GM11168 (cell line): ENCODE measurements around the gene SLC66A2.

Experiments used
- in situ Hi-C: fragments of 300-500 bp; cut with MboI; formaldehyde crosslinking; loops from one replicate; pipeline ENCODE4 v1.12.0; 2022; ENCODE audit warnings: low sequenced_read_pairs; ENCODE audit not compliant: unreplicated experiment

SLC66A2 gene

DNA sequence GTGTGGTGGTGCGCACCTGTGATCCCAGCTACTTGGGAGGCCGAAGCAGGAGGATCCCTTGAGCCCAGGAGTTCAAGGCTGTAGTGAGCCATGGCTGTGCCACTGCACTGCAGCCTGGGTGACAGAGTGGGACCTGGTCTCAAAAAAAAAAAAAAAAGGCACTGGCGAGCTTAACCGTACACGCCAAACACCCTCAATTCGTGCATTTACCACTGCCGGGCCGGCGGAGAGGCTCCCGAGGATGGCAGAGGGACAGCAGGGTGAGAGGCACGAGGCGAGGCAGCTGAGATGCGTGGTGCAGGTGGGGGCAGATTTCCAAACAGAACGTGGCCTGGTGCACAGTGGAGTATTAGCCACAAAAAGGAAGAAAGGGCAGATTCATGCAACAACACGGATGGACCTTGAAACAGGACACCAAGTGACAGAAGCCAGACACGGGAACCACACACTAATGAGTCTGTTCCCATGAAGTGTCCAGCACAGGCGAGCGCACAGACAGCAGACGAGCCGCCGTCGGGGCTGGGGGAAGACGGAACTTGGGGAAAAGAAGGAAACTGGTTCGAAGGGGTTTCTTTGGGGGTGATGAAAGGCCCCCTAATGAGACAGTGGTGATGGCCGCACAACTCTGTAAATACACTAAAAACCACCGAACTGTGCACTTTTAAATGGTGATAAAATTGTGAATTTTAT, 27.4 kb downstream of the SLC66A2 start:
- in situ Hi-C loops: no loop called here

- in situ Hi-C loops: no loop called here
Measured at GRCh38 chr18:79922971-79923411, 28.5 kb downstream of the SLC66A2 start.

DNA sequence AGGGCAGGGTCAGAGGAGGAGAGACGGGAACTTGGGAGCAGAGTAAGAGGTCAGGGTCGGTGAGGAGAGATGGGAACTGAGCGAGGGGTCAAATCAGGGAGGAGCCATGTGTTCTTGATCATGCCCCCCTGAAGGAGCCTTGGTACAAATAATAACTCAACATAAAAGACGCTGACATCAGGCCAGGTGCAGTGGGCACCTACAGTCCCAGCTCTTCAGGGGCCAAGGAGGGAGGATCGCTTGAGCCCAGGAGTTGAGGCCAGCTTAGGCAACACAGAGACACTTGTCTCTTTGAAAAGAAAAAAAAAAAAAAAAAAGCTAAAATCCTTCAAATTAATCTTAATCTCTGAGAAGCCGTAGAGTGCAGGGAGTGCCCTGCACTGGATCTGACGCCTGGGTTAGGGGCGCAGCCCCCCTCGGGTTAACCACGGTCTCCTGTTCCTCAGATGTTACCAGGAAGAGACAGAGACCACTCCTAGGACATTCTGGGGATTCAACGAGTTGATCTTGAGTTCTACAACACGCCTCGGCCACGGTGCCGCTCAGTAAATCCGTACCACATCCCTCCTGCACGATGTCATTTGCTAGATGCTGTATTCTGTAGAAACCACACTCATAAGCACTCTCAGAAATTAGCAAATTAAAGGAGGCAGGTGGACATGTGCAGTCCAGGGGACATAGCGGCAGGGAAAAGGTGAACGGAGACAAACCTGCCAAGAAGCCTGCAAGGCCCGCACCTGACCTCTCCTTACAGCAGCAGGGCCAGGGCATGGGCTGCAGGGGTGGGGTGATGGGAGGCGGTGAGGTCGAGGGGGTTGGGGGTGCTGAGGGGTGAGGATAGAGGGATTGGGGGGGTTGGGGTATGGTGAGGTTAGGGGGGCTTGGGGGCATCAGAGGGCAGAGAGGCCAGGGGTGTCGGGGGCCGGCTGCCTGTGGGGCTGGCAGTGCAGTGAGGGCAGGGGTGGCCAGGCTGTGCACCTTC, 29.2 kb downstream of the SLC66A2 start:
- in situ Hi-C loops: no loop called here

- in situ Hi-C loops: no loop called here
Measured at GRCh38 chr18:79919089-79919488, 32.4 kb downstream of the SLC66A2 start.

DNA sequence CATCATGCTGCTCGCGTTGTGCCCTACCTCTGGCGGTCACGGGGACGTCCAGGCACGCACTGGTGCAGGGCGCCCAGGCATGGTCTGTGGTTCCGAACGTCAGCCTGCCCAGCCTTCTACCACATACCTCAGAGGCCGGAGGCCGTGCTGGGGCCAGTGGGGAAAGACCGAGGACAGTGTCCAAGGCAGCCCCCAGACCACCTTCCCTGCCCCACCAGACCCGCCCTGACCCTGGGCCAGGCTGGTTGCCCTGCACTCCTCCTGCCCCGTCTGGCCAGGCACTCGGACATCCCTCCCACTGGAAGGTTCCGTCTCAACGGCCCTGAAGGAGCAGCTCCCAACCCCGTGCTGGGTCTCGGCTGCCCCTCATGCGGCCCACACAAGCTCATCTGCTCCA, 32.8 kb downstream of the SLC66A2 start:
- in situ Hi-C loops: no loop called here

DNA sequence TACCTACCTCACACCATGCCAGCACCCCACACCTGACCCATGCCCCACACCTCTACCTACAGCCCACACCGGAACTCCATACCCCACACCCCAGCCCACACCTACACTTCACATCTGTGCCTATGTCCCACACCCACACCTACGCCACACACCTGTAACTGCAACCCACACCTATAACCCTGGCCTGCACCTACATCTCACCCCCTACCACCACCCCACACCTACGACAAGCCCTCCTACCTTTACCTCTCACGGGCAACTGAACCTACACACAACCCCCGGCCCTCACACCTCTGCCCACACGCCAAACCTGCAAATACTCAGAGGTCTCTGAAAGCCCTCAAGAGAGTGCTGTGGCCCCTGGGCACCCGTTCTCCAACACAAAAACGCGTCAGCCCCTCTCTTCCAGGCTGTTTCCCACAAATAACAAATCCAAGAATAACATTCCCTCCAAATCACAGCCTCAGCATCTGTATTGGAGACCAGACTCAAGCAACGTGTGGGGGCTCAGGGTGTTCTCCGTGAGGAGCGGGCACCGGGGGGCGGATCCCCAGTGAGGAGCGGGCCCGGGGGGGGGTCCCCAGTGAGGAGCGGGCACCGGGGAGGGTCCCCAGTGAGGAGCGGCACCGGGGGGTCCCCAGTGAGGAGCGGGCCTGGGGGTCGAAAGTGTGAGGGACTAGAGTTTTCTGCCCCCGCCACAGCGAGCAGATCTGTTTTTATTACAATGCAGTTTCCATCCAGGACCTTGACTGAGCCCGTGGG, 33.4 kb downstream of the SLC66A2 start:
- in situ Hi-C loops: no loop called here

GRCh38 chr18:79917169-79917852, 34.1 kb downstream of the SLC66A2 start:
- in situ Hi-C loops: no loop called here

DNA sequence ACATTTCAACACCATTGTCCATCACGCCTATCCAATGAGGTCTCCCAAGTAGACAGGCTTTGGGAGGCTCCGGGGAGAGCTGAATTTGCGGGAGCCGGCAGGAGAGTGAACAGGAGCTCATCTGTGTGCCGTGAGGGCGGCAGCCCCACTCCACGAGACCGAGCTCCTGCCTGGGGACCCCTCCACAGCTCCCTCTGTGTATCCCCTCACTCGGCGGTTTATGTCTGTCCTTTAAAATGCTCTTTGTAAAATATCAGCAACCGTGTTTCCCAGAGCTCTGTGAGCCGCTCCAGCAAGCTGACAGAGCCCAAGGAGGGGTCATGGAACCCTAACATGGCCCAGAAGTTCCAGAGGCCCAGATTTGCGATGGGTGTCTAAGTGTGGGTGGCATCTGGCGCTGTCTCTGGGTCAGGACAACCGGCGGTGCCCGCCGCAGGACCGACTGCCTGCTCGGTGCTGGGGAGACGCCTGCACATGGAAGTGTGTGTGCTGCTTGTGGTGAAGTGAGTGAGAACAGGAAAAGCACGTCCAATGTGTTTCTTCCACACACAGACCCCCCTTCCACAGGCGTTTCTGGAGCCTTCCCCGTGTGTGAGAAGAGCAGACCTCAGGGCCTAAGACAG, 34.8 kb downstream of the SLC66A2 start:
- in situ Hi-C loops: no loop called here

- in situ Hi-C loops: no loop called here
Measured at GRCh38 chr18:79916128-79916494, 35.3 kb downstream of the SLC66A2 start.

GRCh38 chr18:79915161-79916127, 36.0 kb downstream of the SLC66A2 start:
- in situ Hi-C loops: no loop called here

DNA sequence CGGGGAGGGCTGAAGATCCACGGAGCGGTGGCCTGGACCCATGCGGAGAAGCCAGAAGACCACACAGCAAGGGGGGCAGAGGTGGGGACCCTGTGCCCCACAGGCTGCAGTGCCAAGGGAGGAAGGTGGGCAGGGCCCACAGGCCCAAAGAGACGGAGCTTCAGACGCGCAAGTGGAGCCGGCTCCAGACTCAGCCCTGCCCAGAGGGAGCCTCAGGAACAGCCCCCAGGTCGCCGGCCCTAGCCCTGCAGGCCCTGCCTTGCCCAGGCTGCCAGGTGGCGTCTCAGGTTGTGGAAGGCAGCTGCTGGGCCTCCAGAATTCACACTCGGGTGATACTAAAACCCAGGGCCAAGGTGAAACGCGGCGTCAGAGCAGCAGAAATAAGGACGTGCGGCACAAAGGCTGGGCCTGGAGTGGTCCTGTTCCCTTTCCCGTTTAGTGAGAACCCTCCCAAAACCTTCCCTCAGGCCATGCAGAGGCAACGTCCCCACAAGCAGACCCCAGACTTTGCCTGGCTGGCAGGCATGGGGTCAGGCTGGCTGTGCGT, 36.8 kb downstream of the SLC66A2 start:
- in situ Hi-C loops: no loop called here

DNA sequence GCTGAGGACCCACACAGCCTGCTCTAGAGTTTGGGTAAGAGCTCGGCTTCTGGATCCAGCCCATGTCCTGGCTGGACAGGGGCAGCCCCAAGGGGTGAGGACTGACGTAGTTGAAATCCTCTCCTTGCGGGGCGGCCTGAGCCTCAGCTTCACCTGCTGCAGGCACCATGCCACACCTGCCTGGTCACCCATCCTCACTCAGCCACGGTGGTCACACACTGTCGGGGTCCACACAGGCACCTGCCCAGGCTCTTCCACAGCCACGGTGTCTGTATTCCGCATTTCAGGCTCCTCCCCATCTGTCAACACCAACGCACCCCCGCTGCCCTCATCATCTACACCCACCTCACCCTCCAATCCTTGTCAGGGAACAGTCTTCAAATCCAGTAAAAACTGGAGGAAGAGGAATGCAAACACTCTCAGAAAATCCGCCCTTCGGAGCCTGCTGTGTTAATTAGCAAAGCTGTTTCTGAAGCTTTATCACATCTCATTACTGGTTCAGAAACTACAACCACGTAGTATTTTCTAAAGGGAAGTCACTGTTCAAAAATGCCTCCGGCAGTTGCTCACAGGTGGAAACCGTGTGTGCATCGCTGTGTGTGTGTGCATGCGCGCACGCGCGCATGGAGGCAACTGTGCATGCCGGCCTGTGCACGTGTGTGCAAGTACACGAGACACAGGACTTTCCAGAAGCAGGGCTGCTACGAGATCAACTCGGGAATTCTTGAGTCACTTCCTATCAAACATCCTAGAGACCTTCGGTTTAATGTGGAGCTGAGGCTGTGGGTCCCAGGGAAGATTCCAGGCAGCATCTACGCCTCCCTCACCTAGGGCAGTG, 38.2 kb downstream of the SLC66A2 start:
- in situ Hi-C loops: no loop called here

DNA sequence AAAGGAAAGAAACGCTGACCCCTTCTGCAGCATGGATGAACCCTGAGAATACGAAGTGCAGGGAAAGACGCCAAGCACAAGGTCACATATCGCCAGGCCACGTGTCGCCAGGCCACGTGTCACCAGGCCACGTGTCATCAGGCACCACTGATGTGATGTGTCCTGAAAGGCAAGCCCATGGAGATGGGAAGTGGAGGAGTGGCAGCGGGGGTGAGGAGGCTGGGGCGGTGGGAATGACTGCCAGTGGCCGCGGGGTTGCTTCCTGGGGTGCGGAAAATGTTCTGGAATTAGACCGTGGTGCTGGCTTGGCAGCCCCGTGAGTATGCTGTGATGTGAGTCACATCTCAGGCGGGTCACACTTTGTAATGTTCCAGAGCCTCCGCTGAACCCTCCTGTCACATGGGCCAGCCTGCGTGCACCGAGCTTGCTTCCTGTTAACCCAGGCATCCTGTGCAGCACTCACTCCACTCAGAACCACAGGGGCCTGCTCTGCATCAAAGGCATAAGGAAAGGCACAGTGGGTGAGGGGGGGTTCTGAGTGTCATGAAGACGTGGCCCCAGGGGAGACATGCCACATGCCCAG, 39.0 kb downstream of the SLC66A2 start:
- in situ Hi-C loops: no loop called here

GRCh38 chr18:79911344-79912270, 39.8 kb downstream of the SLC66A2 start:
- in situ Hi-C loops: no loop called here

DNA sequence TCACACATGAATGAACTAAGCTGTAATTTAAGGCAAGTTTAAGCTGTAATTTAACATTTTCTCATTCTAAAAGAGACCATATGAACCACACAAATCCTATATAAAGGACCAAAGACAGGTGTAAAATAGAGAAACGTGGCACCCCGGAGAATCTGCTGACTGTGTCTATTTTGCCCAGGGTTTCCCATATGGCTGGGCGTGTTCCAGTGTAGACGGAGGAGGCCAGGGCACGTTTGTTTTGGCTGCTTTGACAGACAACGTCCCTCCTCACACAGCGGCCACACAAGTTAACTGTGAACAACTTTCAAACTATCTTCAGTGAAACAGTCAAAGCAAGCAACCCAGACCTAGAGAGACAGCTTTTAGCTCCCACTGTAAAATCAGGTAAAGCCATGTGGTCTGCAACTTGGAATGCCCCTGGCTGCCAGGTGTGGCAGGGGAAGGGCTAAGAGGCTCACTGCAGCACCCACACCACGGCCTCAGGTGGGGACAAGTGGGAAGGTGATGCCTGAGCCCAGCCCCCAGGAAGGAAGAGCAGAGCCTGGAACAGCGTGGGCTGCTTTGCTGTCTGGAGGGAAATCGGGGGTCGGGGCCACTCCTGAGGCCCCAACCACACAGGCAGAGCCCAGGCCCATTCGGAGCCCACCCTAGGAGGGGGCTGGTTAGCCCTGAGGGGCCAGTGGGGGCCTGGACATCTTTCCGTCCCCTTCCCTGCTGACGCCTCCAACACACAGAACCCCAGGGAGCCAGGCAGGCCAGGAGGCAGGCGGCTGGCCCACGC, 40.7 kb downstream of the SLC66A2 start:
- in situ Hi-C loops: no loop called here
